ENCODE results near the gene OASL. TPM values are rescaled to one million over a fixed set of nuclear protein-coding genes. Genes with fewer than 3 reads are reported as not detected.
"Not testable (repeated sequence)": the region's sequence is repeated elsewhere in the genome, so short reads cannot be mapped to it uniquely, and the experiment has no call there.

Gene OASL
- total and polyA plus RNA-seq, 2 experiments from 2014 or later, result 0.27 to 0.47 TPM

DNA sequence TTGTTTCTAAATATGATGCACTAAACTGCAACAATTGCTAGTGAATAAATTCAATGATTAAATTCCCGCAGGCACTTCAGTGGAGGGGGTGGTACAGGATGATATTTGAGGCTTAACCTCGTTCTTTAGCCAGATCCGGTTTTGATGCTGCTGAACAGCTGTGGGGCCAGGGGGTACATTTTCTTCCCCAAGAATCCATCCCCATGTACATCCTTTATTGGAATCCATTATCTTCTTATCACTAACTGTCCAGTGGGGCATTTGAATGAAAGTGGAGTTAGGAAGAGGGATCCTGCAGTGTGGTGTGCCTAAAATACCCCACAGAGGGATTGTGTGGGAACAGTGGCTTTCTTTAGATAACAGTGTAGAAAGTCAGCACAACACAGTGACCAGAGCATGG lies 45.2 kb upstream of the OASL start:
- no peak overlapping the region for H3K4me2 ChIP-seq
- no peak for DNase-seq (ENCODE audit: low spot score)
- H3K27me3 ChIP-seq, result no peaks in the 10 kb centered on the region
- H3K9me3 ChIP-seq (ENCODE audit: low read depth), result no peaks in the 10 kb centered on the region
- H3K36me3 ChIP-seq (replicated peaks; ENCODE audit: insufficient read depth, low read depth), result no peaks in the 10 kb centered on the region
- no peaks in the 10 kb centered on the region for H3K79me2 ChIP-seq
- TF ChIP-seq, protein P1, sequence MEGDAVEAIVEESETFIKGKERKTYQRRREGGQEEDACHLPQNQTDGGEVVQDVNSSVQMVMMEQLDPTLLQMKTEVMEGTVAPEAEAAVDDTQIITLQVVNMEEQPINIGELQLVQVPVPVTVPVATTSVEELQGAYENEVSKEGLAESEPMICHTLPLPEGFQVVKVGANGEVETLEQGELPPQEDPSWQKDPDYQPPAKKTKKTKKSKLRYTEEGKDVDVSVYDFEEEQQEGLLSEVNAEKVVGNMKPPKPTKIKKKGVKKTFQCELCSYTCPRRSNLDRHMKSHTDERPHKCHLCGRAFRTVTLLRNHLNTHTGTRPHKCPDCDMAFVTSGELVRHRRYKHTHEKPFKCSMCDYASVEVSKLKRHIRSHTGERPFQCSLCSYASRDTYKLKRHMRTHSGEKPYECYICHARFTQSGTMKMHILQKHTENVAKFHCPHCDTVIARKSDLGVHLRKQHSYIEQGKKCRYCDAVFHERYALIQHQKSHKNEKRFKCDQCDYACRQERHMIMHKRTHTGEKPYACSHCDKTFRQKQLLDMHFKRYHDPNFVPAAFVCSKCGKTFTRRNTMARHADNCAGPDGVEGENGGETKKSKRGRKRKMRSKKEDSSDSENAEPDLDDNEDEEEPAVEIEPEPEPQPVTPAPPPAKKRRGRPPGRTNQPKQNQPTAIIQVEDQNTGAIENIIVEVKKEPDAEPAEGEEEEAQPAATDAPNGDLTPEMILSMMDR (IDR thresholded peaks at IDR 0.05; ENCODE audit: poor library complexity), result no peak
- no peak for TF ChIP-seq EZH2phosphoT487 (IDR thresholded peaks at IDR 0.05; ENCODE audit: low read depth, severe bottlenecking, unreplicated experiment)
- TF ChIP-seq EZH2 (IDR thresholded peaks at IDR 0.05; ENCODE audit: borderline replicate concordance), result no peak
- H3K4me1 ChIP-seq (ENCODE audit: insufficient read depth), result no peaks in the 10 kb centered on the region
- no peaks in the 10 kb centered on the region for H3K9me2 ChIP-seq (replicated peaks; ENCODE audit: insufficient read depth)
- no peak overlapping the region for H3K27ac ChIP-seq
- H3K4me3 ChIP-seq, result no peak overlapping the region
- 82% methylated on average over 3 of the region's 3 CpGs for WGBS (ENCODE audit: low lambda C conversion rate, missing lambda C conversion rate)
- no peak overlapping the region for H2AFZ ChIP-seq
- no peaks in the 10 kb centered on the region for H4K20me1 ChIP-seq (ENCODE audit: insufficient read depth, poor library complexity, severe bottlenecking)

DNA sequence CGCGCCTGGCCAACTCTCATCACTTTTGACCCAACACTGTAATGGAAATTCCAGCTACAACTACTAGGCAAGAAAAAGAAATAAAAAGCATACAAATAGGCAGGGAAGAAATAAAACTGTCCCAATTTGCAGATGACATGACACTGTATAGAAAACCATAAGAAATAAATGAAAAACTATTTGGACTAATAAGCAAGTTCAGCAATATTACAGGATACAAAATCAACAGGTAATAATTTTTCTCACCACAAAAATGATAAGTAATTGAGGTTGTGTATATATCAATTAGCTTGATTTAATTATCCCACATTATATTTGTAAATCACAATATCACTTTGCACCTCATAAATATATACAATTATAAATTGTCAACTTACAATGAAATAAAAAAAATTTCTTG lies 41.9 kb upstream of the OASL start:
- no peak overlapping the region for H3K27ac ChIP-seq
- DNase-seq (ENCODE audit: low spot score), result no peak
- no peaks in the 10 kb centered on the region for H3K4me1 ChIP-seq (ENCODE audit: insufficient read depth)
- H3K79me2 ChIP-seq, result no peaks in the 10 kb centered on the region
- no peaks in the 10 kb centered on the region for H3K9me3 ChIP-seq (ENCODE audit: low read depth)
- no peak overlapping the region for H3K4me3 ChIP-seq
- H3K27me3 ChIP-seq, result no peaks in the 10 kb centered on the region
- no peak overlapping the region for H2AFZ ChIP-seq
- no peak overlapping the region for H3K4me2 ChIP-seq
- 100% methylated on average over 2 of the region's 2 CpGs for WGBS (ENCODE audit: low lambda C conversion rate, missing lambda C conversion rate)
- TF ChIP-seq EZH2 (IDR thresholded peaks at IDR 0.05; ENCODE audit: borderline replicate concordance) (no peak), EZH2phosphoT487 (IDR thresholded peaks at IDR 0.05; ENCODE audit: low read depth, severe bottlenecking, unreplicated experiment) (no peak)
- TF ChIP-seq, protein P1 (IDR thresholded peaks at IDR 0.05; ENCODE audit: poor library complexity), result no peak
- no peaks in the 10 kb centered on the region for H4K20me1 ChIP-seq (ENCODE audit: insufficient read depth, poor library complexity, severe bottlenecking)
- no peaks in the 10 kb centered on the region for H3K36me3 ChIP-seq (replicated peaks; ENCODE audit: insufficient read depth, low read depth)
- H3K9me2 ChIP-seq (replicated peaks; ENCODE audit: insufficient read depth), result no peaks in the 10 kb centered on the region

DNA sequence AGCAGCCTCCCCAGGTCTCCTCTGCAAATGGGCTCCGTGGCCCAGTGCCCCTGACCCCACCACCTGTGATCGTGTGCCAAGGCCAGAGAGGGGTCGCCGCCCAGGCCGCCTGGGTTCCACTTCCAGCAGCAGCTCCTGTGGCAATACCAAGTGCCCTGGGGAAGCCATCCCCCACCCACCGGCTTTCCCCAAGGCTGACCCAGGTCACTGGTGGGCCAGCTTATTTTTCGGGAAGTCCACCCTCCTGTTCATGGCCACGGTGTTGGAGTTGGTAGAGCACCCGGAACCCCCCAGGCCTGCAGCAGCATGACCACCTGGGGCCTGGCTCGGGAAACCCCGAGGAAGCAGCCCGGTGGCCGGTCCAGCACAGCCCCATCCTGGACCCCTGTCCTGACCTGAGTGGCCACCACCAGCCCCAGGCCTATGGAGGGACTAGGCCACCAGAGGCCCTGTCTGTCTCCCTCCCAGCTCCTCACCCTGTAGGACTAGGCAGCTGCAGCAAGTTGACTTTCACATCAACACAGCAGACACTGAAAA lies 40.8 kb upstream of the OASL start:
- H3K4me1 ChIP-seq (ENCODE audit: insufficient read depth), result no peaks in the 10 kb centered on the region
- no peak for DNase-seq (ENCODE audit: low spot score)
- TF ChIP-seq EZH2phosphoT487 (IDR thresholded peaks at IDR 0.05; ENCODE audit: low read depth, severe bottlenecking, unreplicated experiment), result no peak
- TF ChIP-seq EZH2 (IDR thresholded peaks at IDR 0.05; ENCODE audit: borderline replicate concordance), result no peak
- TF ChIP-seq, protein P1 (IDR thresholded peaks at IDR 0.05; ENCODE audit: poor library complexity), result no peak
- no peaks in the 10 kb centered on the region for H3K36me3 ChIP-seq (replicated peaks; ENCODE audit: insufficient read depth, low read depth)
- H3K9me3 ChIP-seq (ENCODE audit: low read depth), result no peaks in the 10 kb centered on the region
- no peaks in the 10 kb centered on the region for H4K20me1 ChIP-seq (ENCODE audit: insufficient read depth, poor library complexity, severe bottlenecking)
- no peak overlapping the region for H3K4me2 ChIP-seq
- no peaks in the 10 kb centered on the region for H3K27me3 ChIP-seq
- H3K27ac ChIP-seq, result no peak overlapping the region
- no peak overlapping the region for H2AFZ ChIP-seq
- 98% methylated on average over 13 of the region's 13 CpGs for WGBS (ENCODE audit: low lambda C conversion rate, missing lambda C conversion rate)
- H3K4me3 ChIP-seq, result no peak overlapping the region
- H3K9me2 ChIP-seq (replicated peaks; ENCODE audit: insufficient read depth), result no peaks in the 10 kb centered on the region
- no peaks in the 10 kb centered on the region for H3K79me2 ChIP-seq

DNA sequence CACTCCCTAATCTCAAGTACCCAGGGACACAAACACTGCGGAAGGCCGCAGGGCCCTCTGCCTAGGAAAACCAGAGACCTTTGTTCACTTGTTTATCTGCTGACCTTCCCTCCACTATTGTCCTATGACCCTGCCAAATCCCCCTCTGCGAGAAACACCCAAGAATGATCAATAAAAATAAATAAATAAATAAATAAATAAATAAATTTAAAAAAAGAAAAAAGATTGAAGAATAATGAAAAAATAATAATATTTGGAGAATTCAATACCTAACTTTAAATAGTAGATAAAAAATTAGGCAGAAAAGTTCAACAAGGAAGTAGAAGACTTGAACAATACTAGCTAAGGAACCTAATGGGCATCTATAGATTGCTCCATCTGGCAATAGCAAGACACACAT lies 38.4 kb upstream of the OASL start:
- not testable (repeated sequence) for H3K27me3 ChIP-seq; H4K20me1 ChIP-seq (ENCODE audit: insufficient read depth, poor library complexity, severe bottlenecking); H3K4me3 ChIP-seq; H2AFZ ChIP-seq; H3K36me3 ChIP-seq (replicated peaks; ENCODE audit: insufficient read depth, low read depth); H3K79me2 ChIP-seq; H3K4me1 ChIP-seq (ENCODE audit: insufficient read depth); H3K27ac ChIP-seq; H3K9me2 ChIP-seq (replicated peaks; ENCODE audit: insufficient read depth); DNase-seq (ENCODE audit: low spot score); H3K9me3 ChIP-seq (ENCODE audit: low read depth); H3K4me2 ChIP-seq
- WGBS (ENCODE audit: low lambda C conversion rate, missing lambda C conversion rate), result 78% methylated on average over 1 of the region's 3 CpGs

DNA sequence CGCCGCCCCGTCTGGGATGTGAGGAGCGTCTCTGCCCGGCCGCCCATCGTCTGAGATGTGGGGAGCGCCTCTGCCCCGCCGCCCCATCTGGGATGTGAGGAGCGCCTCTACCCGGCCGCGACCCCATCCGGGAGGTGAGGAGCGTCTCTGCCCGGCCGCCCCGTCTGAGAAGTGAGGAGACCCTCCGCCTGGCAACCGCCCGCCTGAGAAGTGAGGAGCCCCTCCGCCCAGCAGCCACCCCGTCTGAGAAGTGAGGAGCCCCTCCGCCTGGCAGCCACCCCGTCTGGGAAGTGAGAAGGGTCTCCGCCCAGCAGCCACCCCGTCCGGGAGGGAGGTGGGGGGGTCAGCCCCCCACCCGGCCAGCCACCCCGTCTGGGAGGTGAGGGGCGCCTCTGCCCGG lies 36.9 kb upstream of the OASL start:
- H3K79me2 ChIP-seq; H3K9me2 ChIP-seq (replicated peaks; ENCODE audit: insufficient read depth); H4K20me1 ChIP-seq (ENCODE audit: insufficient read depth, poor library complexity, severe bottlenecking); H3K4me3 ChIP-seq; DNase-seq (ENCODE audit: low spot score); H3K36me3 ChIP-seq (replicated peaks; ENCODE audit: insufficient read depth, low read depth); H3K9me3 ChIP-seq (ENCODE audit: low read depth); H2AFZ ChIP-seq; H3K27me3 ChIP-seq; H3K4me1 ChIP-seq (ENCODE audit: insufficient read depth); H3K27ac ChIP-seq; H3K4me2 ChIP-seq: not testable (repeated sequence)
- no CpG with 5 or more reads among the region's 33 CpGs for WGBS (ENCODE audit: low lambda C conversion rate, missing lambda C conversion rate)
